ENCODE results near the gene ADCY9.
"Not testable (repeated sequence)": the region's sequence is repeated elsewhere in the genome, so short reads cannot be mapped to it uniquely, and the experiment has no call there.

Gene ADCY9

GRCh38 chr16:3948378-3948995 lies 167.8 kb downstream of the ADCY9 start:
- H3K4me3 ChIP-seq (ENCODE audit: low read length), result no peak overlapping the region
- H3K27me3 ChIP-seq (ENCODE audit: control insufficient read depth, low read length), result no peaks in the 10 kb centered on the region
- TF ChIP-seq CTCF (IDR thresholded peaks at IDR 0.05; ENCODE audit: low read depth, low read length, poor library complexity, severe bottlenecking), result no peak
- no peak for TF ChIP-seq EZH2phosphoT487 (IDR thresholded peaks at IDR 0.05; ENCODE audit: borderline replicate concordance, low read length)
- H3K4me1 ChIP-seq (ENCODE audit: control insufficient read depth, low read length), result no peaks in the 10 kb centered on the region
- H3K4me2 ChIP-seq (ENCODE audit: low read length), result no peak overlapping the region
- no peaks in the 10 kb centered on the region for H3K9me2 ChIP-seq (replicated peaks; ENCODE audit: control insufficient read depth, low read length)
- no peak overlapping the region for H3K27ac ChIP-seq (ENCODE audit: low read depth, low read length)
- H3K79me2 ChIP-seq (ENCODE audit: control insufficient read depth, low read length), result no peaks in the 10 kb centered on the region
- no peaks in the 10 kb centered on the region for H3K36me3 ChIP-seq (ENCODE audit: control insufficient read depth, low read length)
- no peaks in the 10 kb centered on the region for H3F3A ChIP-seq (ENCODE audit: control insufficient read depth, insufficient read depth)
- H4K20me1 ChIP-seq (ENCODE audit: control insufficient read depth, insufficient read depth, low read depth, low read length), result no peaks in the 10 kb centered on the region
- H3K9me3 ChIP-seq (ENCODE audit: control insufficient read depth, insufficient read depth, low read length), result no peaks in the 10 kb centered on the region

- Histone ChIP-seq H3K4me3 (ENCODE audit: low read length) (no peak overlapping the region), H3K27me3 (ENCODE audit: control insufficient read depth, low read length) (no peaks in the 10 kb centered on the region), H3F3A (ENCODE audit: control insufficient read depth, insufficient read depth) (no peaks in the 10 kb centered on the region), H3K4me2 (ENCODE audit: low read length) (no peak overlapping the region), H3K79me2 (ENCODE audit: control insufficient read depth, low read length) (no peaks in the 10 kb centered on the region), H3K9me2 (replicated peaks; ENCODE audit: control insufficient read depth, low read length) (no peaks in the 10 kb centered on the region), H3K9me3 (ENCODE audit: control insufficient read depth, insufficient read depth, low read length) (no peaks in the 10 kb centered on the region), H3K36me3 (ENCODE audit: control insufficient read depth, low read length) (no peaks in the 10 kb centered on the region), H3K27ac (ENCODE audit: low read depth, low read length) (no peak overlapping the region), H3K4me1 (ENCODE audit: control insufficient read depth, low read length) (no peaks in the 10 kb centered on the region), H4K20me1 (ENCODE audit: control insufficient read depth, insufficient read depth, low read depth, low read length) (no peaks in the 10 kb centered on the region)
- TF ChIP-seq EZH2phosphoT487 (IDR thresholded peaks at IDR 0.05; ENCODE audit: borderline replicate concordance, low read length) (no peak), CTCF (IDR thresholded peaks at IDR 0.05; ENCODE audit: low read depth, low read length, poor library complexity, severe bottlenecking) (no peak)
Observed at GRCh38 chr16:3946604-3947180, 169.6 kb downstream of the ADCY9 start.

GRCh38 chr16:3945751-3946603 lies 170.3 kb downstream of the ADCY9 start:
- Histone ChIP-seq H3K4me3 (ENCODE audit: low read length) (no peak overlapping the region), H3K36me3 (ENCODE audit: control insufficient read depth, low read length) (no peaks in the 10 kb centered on the region), H3K79me2 (ENCODE audit: control insufficient read depth, low read length) (no peaks in the 10 kb centered on the region), H3K27me3 (ENCODE audit: control insufficient read depth, low read length) (no peaks in the 10 kb centered on the region), H3F3A (ENCODE audit: control insufficient read depth, insufficient read depth) (no peaks in the 10 kb centered on the region), H3K9me3 (ENCODE audit: control insufficient read depth, insufficient read depth, low read length) (no peaks in the 10 kb centered on the region), H3K27ac (ENCODE audit: low read depth, low read length) (no peak overlapping the region), H3K4me1 (ENCODE audit: control insufficient read depth, low read length) (no peaks in the 10 kb centered on the region), H4K20me1 (ENCODE audit: control insufficient read depth, insufficient read depth, low read depth, low read length) (no peaks in the 10 kb centered on the region), H3K4me2 (ENCODE audit: low read length) (no peak overlapping the region), H3K9me2 (replicated peaks; ENCODE audit: control insufficient read depth, low read length) (no peaks in the 10 kb centered on the region)
- no peak for TF ChIP-seq EZH2phosphoT487 (IDR thresholded peaks at IDR 0.05; ENCODE audit: borderline replicate concordance, low read length)
- TF ChIP-seq CTCF (IDR thresholded peaks at IDR 0.05; ENCODE audit: low read depth, low read length, poor library complexity, severe bottlenecking), result no peak

GRCh38 chr16:3944457-3944856 lies 171.8 kb downstream of the ADCY9 start:
- not testable (repeated sequence) for H3K9me2 ChIP-seq (replicated peaks; ENCODE audit: control insufficient read depth, low read length); H3K36me3 ChIP-seq (ENCODE audit: control insufficient read depth, low read length); H3F3A ChIP-seq (ENCODE audit: control insufficient read depth, insufficient read depth); H4K20me1 ChIP-seq (ENCODE audit: control insufficient read depth, insufficient read depth, low read depth, low read length); H3K4me3 ChIP-seq (ENCODE audit: low read length); H3K79me2 ChIP-seq (ENCODE audit: control insufficient read depth, low read length); H3K27me3 ChIP-seq (ENCODE audit: control insufficient read depth, low read length); H3K4me2 ChIP-seq (ENCODE audit: low read length); H3K9me3 ChIP-seq (ENCODE audit: control insufficient read depth, insufficient read depth, low read length); H3K27ac ChIP-seq (ENCODE audit: low read depth, low read length); H3K4me1 ChIP-seq (ENCODE audit: control insufficient read depth, low read length)

GRCh38 chr16:3942146-3942545 lies 174.1 kb downstream of the ADCY9 start:
- H3K79me2 ChIP-seq (ENCODE audit: control insufficient read depth, low read length); H3K36me3 ChIP-seq (ENCODE audit: control insufficient read depth, low read length); H3K27ac ChIP-seq (ENCODE audit: low read depth, low read length); H4K20me1 ChIP-seq (ENCODE audit: control insufficient read depth, insufficient read depth, low read depth, low read length); H3K4me2 ChIP-seq (ENCODE audit: low read length); H3K4me1 ChIP-seq (ENCODE audit: control insufficient read depth, low read length); H3K27me3 ChIP-seq (ENCODE audit: control insufficient read depth, low read length); H3K9me2 ChIP-seq (replicated peaks; ENCODE audit: control insufficient read depth, low read length); H3F3A ChIP-seq (ENCODE audit: control insufficient read depth, insufficient read depth); H3K9me3 ChIP-seq (ENCODE audit: control insufficient read depth, insufficient read depth, low read length); H3K4me3 ChIP-seq (ENCODE audit: low read length): not testable (repeated sequence)

All from DOHH2 (cell line).